IMR-90 (cell line): ENCODE data around the gene SMTN. TPM values are rescaled to one million over a fixed set of nuclear protein-coding genes. Genes with fewer than 3 reads are reported as not detected.
A peak's percentile ranks its signal among the peaks of the same experiment; 100 is the strongest.

Experiments
- ATAC-seq: fragments of 200-7000 bp; cut with Tn5 transposase; 2 replicates; pipeline ENCODE4 v1.9.1; 2020; ENCODE audit warnings: low read depth, mild to moderate bottlenecking, moderate library complexity
- BruUV-seq: library from RNA; stranded (reverse); fragments of 400-500 nt; replicated peaks from 2 replicates; lab custom pipeline; 2021; lab: Mats Ljungman, UMichigan
- CTCF ChIA-PET: fragments of 300-600 bp; formaldehyde crosslinking; extraction: SDS; loops from one replicate; lab custom pipeline; 2021; ENCODE audit warnings: antibody characterized with exemption; lab: Yijun Ruan, JAX
- POLR2A ChIA-PET: fragments of 300-600 bp; sonication (Branson Sonifier 250); formaldehyde crosslinking; loops from one replicate; lab custom pipeline; 2022; ENCODE audit warnings: antibody characterized with exemption; ENCODE audit not compliant: unreplicated experiment; lab: Charles Lee
- DNase-seq: peaks from one replicate; pipeline ENCODE4 v3.0.0; 2013
- H2AFZ ChIP-seq: replicated peaks from 2 replicates; pipeline ENCODE3; 2013; ENCODE audit warnings: low read length, mild to moderate bottlenecking; ENCODE audit not compliant: poor library complexity
- H2AK5ac ChIP-seq: 2 replicates; pipeline ENCODE4 v1.6.1; 2013; ENCODE audit warnings: low read depth, low read length, inconsistent platforms
- H2AK9ac ChIP-seq: replicated peaks from 2 replicates; pipeline ENCODE3; 2013; ENCODE audit warnings: mild to moderate bottlenecking, low read depth, low read length, moderate library complexity; ENCODE audit not compliant: poor library complexity
- H2BK120ac ChIP-seq: 2 replicates; pipeline ENCODE4 v1.6.1; 2013; ENCODE audit warnings: low read depth, low read length, inconsistent platforms
- H2BK15ac ChIP-seq: 3 replicates; pipeline ENCODE4 v1.6.1; 2013; ENCODE audit warnings: low read depth, low read length, inconsistent platforms
- H2BK20ac ChIP-seq: 2 replicates; pipeline ENCODE4 v1.6.1; 2013; ENCODE audit warnings: low read depth, mild to moderate bottlenecking, inconsistent platforms, low read length, moderate library complexity
- H2BK5ac ChIP-seq: 2 replicates; pipeline ENCODE4 v1.6.1; 2013; ENCODE audit warnings: mild to moderate bottlenecking, low read depth, low read length, inconsistent platforms; ENCODE audit not compliant: poor library complexity, severe bottlenecking
- H3K14ac ChIP-seq: replicated peaks from 2 replicates; pipeline ENCODE4 v1.6.1; 2013; ENCODE audit warnings: low read depth, low read length, inconsistent platforms
- H3K18ac ChIP-seq: 2 replicates; pipeline ENCODE4 v1.6.1; 2013; ENCODE audit warnings: low read depth, low read length, control low read depth
- H3K23ac ChIP-seq: 2 replicates; pipeline ENCODE4 v1.6.1; 2013; ENCODE audit warnings: low read depth, low read length, inconsistent platforms
- H3K27ac ChIP-seq: 2 replicates; pipeline ENCODE4 v1.5.1; 2013; ENCODE audit warnings: mild to moderate bottlenecking, control low read depth, low read length; ENCODE audit not compliant: insufficient read depth
- H3K27me3 ChIP-seq: 2 replicates; pipeline ENCODE4 v1.6.1; 2013; ENCODE audit warnings: low read length; ENCODE audit not compliant: control insufficient read depth, insufficient read depth
- H3K36me3 ChIP-seq: 2 replicates; pipeline ENCODE4 v1.6.1; 2013; ENCODE audit warnings: low read length, mixed read lengths; ENCODE audit not compliant: control insufficient read depth, insufficient read depth
- H3K4ac ChIP-seq: 2 replicates; pipeline ENCODE4 v1.6.1; 2013; ENCODE audit warnings: low read depth, low read length, inconsistent platforms
- H3K4me1 ChIP-seq: 2 replicates; pipeline ENCODE4 v1.6.1; 2013; ENCODE audit warnings: low read length, mixed read lengths; ENCODE audit not compliant: control insufficient read depth, insufficient read depth
- H3K4me2 ChIP-seq: 2 replicates; pipeline ENCODE4 v1.6.1; 2013; ENCODE audit warnings: low read depth, mild to moderate bottlenecking, control low read depth, low read length, moderate library complexity
- H3K4me3 ChIP-seq: 2 replicates; pipeline ENCODE4 v1.5.1; 2013; ENCODE audit warnings: low read depth, mild to moderate bottlenecking, control low read depth, low read length, moderate library complexity; ENCODE audit not compliant: insufficient read depth
- H3K56ac ChIP-seq: 2 replicates; pipeline ENCODE4 v1.6.1; 2013; ENCODE audit warnings: low read length, inconsistent platforms; ENCODE audit not compliant: insufficient read depth; ENCODE audit errors: extremely low read depth
- H3K79me1 ChIP-seq, 2 experiments: 2 replicates each; pipeline ENCODE4 v1.6.1; 2013; ENCODE audit warnings: low read length in 2 of 2, inconsistent platforms in 1 of 2, low read depth in 1 of 2
- H3K9ac ChIP-seq: 2 replicates; pipeline ENCODE4 v1.6.1; 2013; ENCODE audit warnings: low read depth, low read length, control low read depth
- H3K9me1 ChIP-seq: 2 replicates; pipeline ENCODE4 v1.6.1; 2013; ENCODE audit warnings: low read length, inconsistent platforms; ENCODE audit not compliant: insufficient read depth
- H3K9me3 ChIP-seq: 2 replicates; pipeline ENCODE4 v1.6.1; 2013; ENCODE audit warnings: low read length; ENCODE audit not compliant: control insufficient read depth, insufficient read depth
- H4K20me1 ChIP-seq: 2 replicates; pipeline ENCODE4 v1.6.1; 2013; ENCODE audit warnings: low read length, inconsistent platforms; ENCODE audit not compliant: insufficient read depth
- H4K5ac ChIP-seq: 2 replicates; pipeline ENCODE4 v1.6.1; 2013; ENCODE audit warnings: mild to moderate bottlenecking, low read depth, low read length, control low read depth
- H4K8ac ChIP-seq, 2 experiments: 2 replicates each; pipeline ENCODE4 v1.6.1; 2013; ENCODE audit warnings: low read depth in 2 of 2, low read length in 2 of 2, control low read depth in 1 of 2, inconsistent platforms in 1 of 2
- H4K91ac ChIP-seq: 2 replicates; pipeline ENCODE4 v1.6.1; 2013; ENCODE audit warnings: low read depth, low read length, inconsistent platforms; ENCODE audit not compliant: insufficient read depth
- BHLHE40 ChIP-seq: fragments of 150-350 bp; IDR thresholded peaks from 2 replicates; pipeline ENCODE4 v1.6.1; 2016; ENCODE audit warnings: mild to moderate bottlenecking, low read depth, low read length
- CTCF ChIP-seq: conservative IDR thresholded peaks from 2 replicates; pipeline ENCODE4 v1.5.1; 2012; ENCODE audit warnings: mild to moderate bottlenecking, low read depth, low read length, improper control_type of control experiment
- ELK1 ChIP-seq: fragments of 150-350 bp; IDR thresholded peaks from 2 replicates; pipeline ENCODE4 v1.6.1; 2016; ENCODE audit warnings: low read depth, mild to moderate bottlenecking, low read length, moderate library complexity, borderline replicate concordance
- FOS ChIP-seq: fragments of 150-350 bp; IDR thresholded peaks from 2 replicates; pipeline ENCODE4 v1.6.1; 2016; ENCODE audit warnings: low read depth, low read length
- MAFK ChIP-seq: IDR thresholded peaks from 2 replicates; pipeline ENCODE4 v1.6.1; 2012; ENCODE audit warnings: low read depth, low read length, improper control_type of control experiment
- MAZ ChIP-seq: IDR thresholded peaks from 2 replicates; pipeline ENCODE4 v1.6.1; 2012; ENCODE audit warnings: low read depth, mild to moderate bottlenecking, low read length, improper control_type of control experiment, moderate library complexity, borderline replicate concordance
- MXI1 ChIP-seq: IDR thresholded peaks from 2 replicates; pipeline ENCODE4 v1.6.1; 2012; ENCODE audit warnings: low read depth, mild to moderate bottlenecking, low read length, moderate library complexity, borderline replicate concordance
- NFE2L2 ChIP-seq: fragments of 150-350 bp; IDR thresholded peaks from 2 replicates; pipeline ENCODE4 v1.6.1; 2016; ENCODE audit warnings: low read depth, mild to moderate bottlenecking, low read length
- POLR2A ChIP-seq: IDR thresholded peaks from 2 replicates; pipeline ENCODE4 v1.6.1; 2012; ENCODE audit warnings: mild to moderate bottlenecking, low read depth, low read length
- RCOR1 ChIP-seq: IDR thresholded peaks from 2 replicates; pipeline ENCODE4 v1.6.1; 2012; ENCODE audit warnings: mild to moderate bottlenecking, low read length, improper control_type of control experiment; ENCODE audit not compliant: insufficient replicate concordance
- RFX5 ChIP-seq: IDR thresholded peaks from 2 replicates; pipeline ENCODE4 v1.8.0; 2012; ENCODE audit warnings: low read depth, mild to moderate bottlenecking, low read length, moderate library complexity
- SMC3 ChIP-seq: fragments of 150-350 bp; IDR thresholded peaks from 2 replicates; pipeline ENCODE4 v1.6.1; 2016; ENCODE audit warnings: low read depth, mild to moderate bottlenecking, antibody characterized with exemption, low read length, moderate library complexity
- USF2 ChIP-seq: fragments of 150-350 bp; IDR thresholded peaks from 2 replicates; pipeline ENCODE4 v1.6.1; 2017; ENCODE audit warnings: mild to moderate bottlenecking, antibody characterized with exemption, low read length, low read depth
- WGBS, 2 experiments: methylation state at CpG; one replicate each; pipeline versions ENCODE4 v1.1.5 to v1.1.7; 2013; ENCODE audit warnings: missing lambda C conversion rate in 2 of 2; ENCODE audit not compliant: insufficient read length in 1 of 2; ENCODE audit errors: extremely low coverage in 2 of 2; 5-methylcytosine and 5-hydroxymethylcytosine counted together
- dilution Hi-C: fragments of 300-500 bp; cut with HindIII; formaldehyde crosslinking; loops from one replicate; pipeline ENCODE4 v1.14.3; 2018; ENCODE audit warnings: low sequenced_read_pairs; ENCODE audit not compliant: unreplicated experiment
- in situ Hi-C: fragments of 300-500 bp; cut with MboI; formaldehyde crosslinking; loops from 3 replicates; pipeline ENCODE4 v1.14.3; 2019; ENCODE audit warnings: low sequenced_read_pairs, inconsistent platforms, mixed read lengths
- intact Hi-C: fragments of 100-400 bp; cut with micrococcal nuclease; formaldehyde crosslinking; loops from 2 replicates; pipeline ENCODE4 v1.10.0; 2022
- polyA plus RNA-seq, 3 experiments: library from polyadenylated mRNA; depleted of rRNA; stranded (reverse); fragments of >200 nt; gene quantifications; 2 replicates each; pipeline ENCODE4 v1.2.3, GENCODE V29; 2012; ENCODE audit warnings: low replicate concordance in 1 of 3
- total RNA-seq: library from RNA; depleted of rRNA; stranded (reverse); fragments of >200 nt; gene quantifications from 2 replicates; pipeline ENCODE4 v1.2.3, GENCODE V29; 2012

The SMTN gene
- total and polyA plus RNA-seq, 2 of the 4 experiments (the other 2 are of a cell fraction), result 53.6 to 63.7 TPM

- POLR2A ChIA-PET, result interaction anchor here (0.5 to 0.7 kb wide), 2 partner anchors 44 to 145 kb away, joined by 3 to 8 read pairs; no protein-coding TSS in a partner anchor
- peak overlapping the region; percentile 94 for H3K9ac ChIP-seq
These were observed 4.8 kb downstream of the SMTN start for GRCh38 chr22:31085928-31086327.

More at GRCh38 chr22:31085928-31086327, 4.8 kb downstream of the SMTN start:
- Histone ChIP-seq H3K4ac (peak overlapping the region; percentile 100), H2BK5ac (no peak overlapping the region), H3K27me3 (no peaks in the 10 kb centered on the region), H2BK120ac (no peak overlapping the region), H3K27ac (peak overlapping the region; percentile 98), H3K14ac (peak overlapping the region; percentile 99), H2BK20ac (no peak overlapping the region), H4K8ac (peak overlapping the region; percentile 88 to 98; a peak in 3 of 4 replicates), H2AK5ac (peak overlapping the region; percentile 99), H3K9me3 (no peaks in the 10 kb centered on the region), H3K9me1 (peaks cover 14% of the 10 kb centered on the region), H2AK9ac (peak overlapping the region; percentile 100), H3K4me3 (no peak overlapping the region), H3K4me2 (peak overlapping the region; percentile 96; the same call in 1 of the 2 replicates), H3K18ac (no peak overlapping the region), H3K79me1 (peaks cover 33 to 86% of the 10 kb centered on the region in 2 experiments), H2BK15ac (no peak overlapping the region), H3K56ac (peak overlapping the region; percentile 38; the same call in 1 of the 2 replicates), H3K4me1 (peaks cover 26% of the 10 kb centered on the region), H4K5ac (peak overlapping the region; percentile 80; the same call in 1 of the 2 replicates), H4K20me1 (peaks cover 15% of the 10 kb centered on the region), H4K91ac (peak overlapping the region; percentile 98; the same call in 1 of the 2 replicates), H3K36me3 (peaks cover 47% of the 10 kb centered on the region), H2AFZ (peak overlapping the region; percentile 13), H3K23ac (peak overlapping the region; percentile 84)
- no peak for TF ChIP-seq USF2
- TF ChIP-seq ELK1, result no peak
- TF ChIP-seq NFE2L2, result no peak
- TF ChIP-seq MAZ, result no peak
- no peak for TF ChIP-seq CTCF
- no peak for TF ChIP-seq RFX5
- no peak for TF ChIP-seq FOS
- TF ChIP-seq SMC3, result no peak
- no peak for TF ChIP-seq BHLHE40
- no peak for TF ChIP-seq MXI1
- no peak for TF ChIP-seq POLR2A
- no peak for TF ChIP-seq RCOR1
- TF ChIP-seq MAFK, result no peak
- CTCF ChIA-PET, result interaction anchor here (4.0 kb wide), 1 partner anchor 49 kb away, joined by 10 read pairs; no protein-coding TSS in a partner anchor
- DNase-seq, result no peak
- dilution Hi-C loops, result no loop called here
- in situ Hi-C loops, result loop anchor here (5.0 kb wide), 1 partner anchor 139 kb away; no protein-coding TSS in a partner anchor
- no CpG with 5 or more reads among the region's 3 CpGs for WGBS, 2 experiments
- intact Hi-C loops, result no loop called here
- BruUV-seq, result no TSS peak
- no peak for ATAC-seq
